Subcutaneous adipose tissue (tissue), 4 donors: Measurements from ENCODE around the gene GAL3ST1. TPM values are rescaled to one million over a fixed set of nuclear protein-coding genes. Genes with fewer than 3 reads are reported as not detected.

Source experiments
- CTCF ChIP-seq: fragments of 450-650 bp; IDR thresholded peaks from one replicate; pipeline ENCODE4 v1.5.1; 2016; ENCODE audit warnings: low read depth, mild to moderate bottlenecking, control low read depth, antibody characterized with exemption, moderate library complexity
- total RNA-seq, 4 donors: library from RNA; depleted of rRNA; stranded (reverse); fragments of >200 nt; gene quantifications; one replicate each; pipeline ENCODE4 v1.1.0, GENCODE V29; 2016

GAL3ST1 gene
- total RNA-seq, 4 donors from 2014 or later = 0.66 to 1.0 TPM; not detected in 2

- no peak for TF ChIP-seq CTCF
Observed at GRCh38 chr22:30596199-30596598, 21.7 kb upstream of the GAL3ST1 start.

GRCh38 chr22:30591588-30592359 lies 17.3 kb upstream of the GAL3ST1 start, which contains the start of gene PES1:
TSS of gene PES1 (minus strand) at chr22:30591910. CDS start at chr22:30591833, 77 bp downstream.
- TF ChIP-seq CTCF = no peak

- no peak for TF ChIP-seq CTCF
Observed at GRCh38 chr22:30591191-30591587, 16.7 kb upstream of the GAL3ST1 start.

- no peak for TF ChIP-seq CTCF
Observed at GRCh38 chr22:30586414-30586813, 11.9 kb upstream of the GAL3ST1 start.

GRCh38 chr22:30584441-30584840 lies 10.0 kb upstream of the GAL3ST1 start:
- no peak for TF ChIP-seq CTCF

GRCh38 chr22:30582788-30583545 lies 8.5 kb upstream of the GAL3ST1 start:
- no peak for TF ChIP-seq CTCF

GRCh38 chr22:30582051-30582450 lies 7.6 kb upstream of the GAL3ST1 start:
- no peak for TF ChIP-seq CTCF
